ENCODE data around the gene LMOD1.

DNA sequence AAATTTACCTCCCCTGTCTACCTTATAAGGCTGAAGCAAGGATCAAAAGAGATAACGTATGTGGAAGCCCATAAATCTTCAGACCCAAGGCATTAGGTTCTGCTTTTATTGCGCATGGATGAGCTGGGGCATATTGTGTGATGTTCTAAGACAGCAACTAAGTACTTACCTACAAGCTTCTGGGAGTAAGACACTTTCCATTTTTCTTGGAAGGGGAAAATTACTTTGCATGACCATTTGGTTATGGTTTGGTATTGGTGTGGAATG, 21.1 kb downstream of the LMOD1 start:
- TF ChIP-seq, protein P1, sequence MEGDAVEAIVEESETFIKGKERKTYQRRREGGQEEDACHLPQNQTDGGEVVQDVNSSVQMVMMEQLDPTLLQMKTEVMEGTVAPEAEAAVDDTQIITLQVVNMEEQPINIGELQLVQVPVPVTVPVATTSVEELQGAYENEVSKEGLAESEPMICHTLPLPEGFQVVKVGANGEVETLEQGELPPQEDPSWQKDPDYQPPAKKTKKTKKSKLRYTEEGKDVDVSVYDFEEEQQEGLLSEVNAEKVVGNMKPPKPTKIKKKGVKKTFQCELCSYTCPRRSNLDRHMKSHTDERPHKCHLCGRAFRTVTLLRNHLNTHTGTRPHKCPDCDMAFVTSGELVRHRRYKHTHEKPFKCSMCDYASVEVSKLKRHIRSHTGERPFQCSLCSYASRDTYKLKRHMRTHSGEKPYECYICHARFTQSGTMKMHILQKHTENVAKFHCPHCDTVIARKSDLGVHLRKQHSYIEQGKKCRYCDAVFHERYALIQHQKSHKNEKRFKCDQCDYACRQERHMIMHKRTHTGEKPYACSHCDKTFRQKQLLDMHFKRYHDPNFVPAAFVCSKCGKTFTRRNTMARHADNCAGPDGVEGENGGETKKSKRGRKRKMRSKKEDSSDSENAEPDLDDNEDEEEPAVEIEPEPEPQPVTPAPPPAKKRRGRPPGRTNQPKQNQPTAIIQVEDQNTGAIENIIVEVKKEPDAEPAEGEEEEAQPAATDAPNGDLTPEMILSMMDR (IDR thresholded peaks at IDR 0.05): no peak
- TF ChIP-seq POLR2A (IDR thresholded peaks at IDR 0.05): no peak
